ENCODE results near the gene GALNT13. TPM values are rescaled to one million over a fixed set of nuclear protein-coding genes. Genes with fewer than 3 reads are reported as not detected.

Gene GALNT13
- total and polyA plus RNA-seq, 2 experiments from 2014 or later: 1.3 to 3.1 TPM

GRCh38 chr2:154427453-154427852, 555.7 kb downstream of the GALNT13 start:
- TF ChIP-seq, protein P1, sequence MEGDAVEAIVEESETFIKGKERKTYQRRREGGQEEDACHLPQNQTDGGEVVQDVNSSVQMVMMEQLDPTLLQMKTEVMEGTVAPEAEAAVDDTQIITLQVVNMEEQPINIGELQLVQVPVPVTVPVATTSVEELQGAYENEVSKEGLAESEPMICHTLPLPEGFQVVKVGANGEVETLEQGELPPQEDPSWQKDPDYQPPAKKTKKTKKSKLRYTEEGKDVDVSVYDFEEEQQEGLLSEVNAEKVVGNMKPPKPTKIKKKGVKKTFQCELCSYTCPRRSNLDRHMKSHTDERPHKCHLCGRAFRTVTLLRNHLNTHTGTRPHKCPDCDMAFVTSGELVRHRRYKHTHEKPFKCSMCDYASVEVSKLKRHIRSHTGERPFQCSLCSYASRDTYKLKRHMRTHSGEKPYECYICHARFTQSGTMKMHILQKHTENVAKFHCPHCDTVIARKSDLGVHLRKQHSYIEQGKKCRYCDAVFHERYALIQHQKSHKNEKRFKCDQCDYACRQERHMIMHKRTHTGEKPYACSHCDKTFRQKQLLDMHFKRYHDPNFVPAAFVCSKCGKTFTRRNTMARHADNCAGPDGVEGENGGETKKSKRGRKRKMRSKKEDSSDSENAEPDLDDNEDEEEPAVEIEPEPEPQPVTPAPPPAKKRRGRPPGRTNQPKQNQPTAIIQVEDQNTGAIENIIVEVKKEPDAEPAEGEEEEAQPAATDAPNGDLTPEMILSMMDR (IDR thresholded peaks at IDR 0.05; ENCODE audit: low read depth, low read length): no peak
- no peak for DNase-seq (ENCODE audit: low read depth in 1 of 2, low spot score in 1 of 2)
- Histone ChIP-seq H3K9me3 (ENCODE audit: low read depth) (no peaks in the 10 kb centered on the region), H3K36me3 (no peaks in the 10 kb centered on the region), H3K27ac (no peak overlapping the region), H3K4me3 (no peak overlapping the region), H3K27me3 (no peaks in the 10 kb centered on the region), H3K4me1 (ENCODE audit: low read depth) (no peaks in the 10 kb centered on the region)

DNA sequence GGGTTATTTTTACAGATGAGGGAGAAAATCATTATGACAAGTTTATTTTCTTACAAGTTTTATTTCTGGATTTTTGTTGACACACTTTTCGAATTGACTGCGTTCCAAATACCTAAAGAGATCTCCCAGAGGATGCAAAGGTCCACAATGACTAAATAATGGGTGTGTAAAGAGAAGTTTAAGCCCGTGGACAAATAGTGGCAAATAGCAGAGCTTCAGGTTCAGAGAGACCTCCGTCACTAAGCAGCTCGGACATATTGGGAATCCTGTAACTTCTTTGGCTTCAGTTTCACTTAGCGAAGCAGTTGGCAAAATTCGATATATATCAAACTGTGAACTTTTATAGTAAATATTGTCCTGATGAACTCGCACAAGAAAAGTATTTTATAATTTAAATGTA, 556.3 kb downstream of the GALNT13 start:
- Histone ChIP-seq H3K9me3 (ENCODE audit: low read depth) (no peaks in the 10 kb centered on the region), H3K36me3 (no peaks in the 10 kb centered on the region), H3K27ac (no peak overlapping the region), H3K4me1 (ENCODE audit: low read depth) (no peaks in the 10 kb centered on the region), H3K4me3 (no peak overlapping the region), H3K27me3 (no peaks in the 10 kb centered on the region)
- TF ChIP-seq, protein P1 (IDR thresholded peaks at IDR 0.05; ENCODE audit: low read depth, low read length): no peak
- no peak for DNase-seq (ENCODE audit: low read depth in 1 of 2, low spot score in 1 of 2)

DNA sequence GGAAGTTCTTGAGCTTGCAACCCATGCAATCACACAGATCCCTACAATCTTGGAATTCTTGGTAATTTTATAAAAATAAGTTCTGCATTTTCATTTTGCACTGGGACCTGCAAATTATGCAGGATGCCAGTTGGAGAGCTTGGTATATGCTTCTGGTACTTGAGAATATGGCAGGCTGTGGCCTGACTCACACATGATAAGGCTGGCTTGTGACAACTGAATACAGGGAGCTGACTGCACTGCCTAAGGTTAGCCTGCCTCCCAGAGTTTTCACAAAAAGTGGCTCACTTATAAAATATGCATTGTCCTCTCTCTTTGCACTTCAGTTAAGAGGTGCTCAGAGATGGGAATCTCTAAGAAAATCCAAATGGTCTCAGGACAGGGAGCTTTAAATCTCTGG, 561.3 kb downstream of the GALNT13 start:
- no peak for DNase-seq (ENCODE audit: low read depth in 1 of 2, low spot score in 1 of 2)

GRCh38 chr2:154437104-154437503, 565.4 kb downstream of the GALNT13 start:
- no peak for DNase-seq (ENCODE audit: low read depth in 1 of 2, low spot score in 1 of 2)
- Histone ChIP-seq H3K27me3 (no peaks in the 10 kb centered on the region), H3K36me3 (no peaks in the 10 kb centered on the region), H3K4me3 (no peak overlapping the region), H3K27ac (no peak overlapping the region), H3K4me1 (ENCODE audit: low read depth) (no peaks in the 10 kb centered on the region), H3K9me3 (ENCODE audit: low read depth) (no peaks in the 10 kb centered on the region)
- TF ChIP-seq, protein P1 (IDR thresholded peaks at IDR 0.05; ENCODE audit: low read depth, low read length): no peak

More for the DNA sequence above, 561.3 kb downstream of the GALNT13 start:
- H3K27ac ChIP-seq: no peak overlapping the region
- no peaks in the 10 kb centered on the region for H3K4me1 ChIP-seq (ENCODE audit: low read depth)
- TF ChIP-seq, protein P1 (IDR thresholded peaks at IDR 0.05; ENCODE audit: low read depth, low read length): no peak
- H3K9me3 ChIP-seq (ENCODE audit: low read depth): no peaks in the 10 kb centered on the region
- H3K4me3 ChIP-seq: no peak overlapping the region
- no peaks in the 10 kb centered on the region for H3K27me3 ChIP-seq
- no peaks in the 10 kb centered on the region for H3K36me3 ChIP-seq

GRCh38 chr2:154439156-154439555, 567.4 kb downstream of the GALNT13 start:
- no peaks in the 10 kb centered on the region for H3K9me3 ChIP-seq (ENCODE audit: low read depth)
- no peak overlapping the region for H3K27ac ChIP-seq
- H3K36me3 ChIP-seq: no peaks in the 10 kb centered on the region
- no peak overlapping the region for H3K4me3 ChIP-seq
- H3K4me1 ChIP-seq (ENCODE audit: low read depth): no peaks in the 10 kb centered on the region
- no peaks in the 10 kb centered on the region for H3K27me3 ChIP-seq
- DNase-seq (ENCODE audit: low read depth in 1 of 2, low spot score in 1 of 2): no peak
- TF ChIP-seq, protein P1 (IDR thresholded peaks at IDR 0.05; ENCODE audit: low read depth, low read length): no peak

- Histone ChIP-seq H3K4me3 (no peak overlapping the region), H3K9me3 (ENCODE audit: low read depth) (no peaks in the 10 kb centered on the region), H3K27ac (no peak overlapping the region), H3K27me3 (no peaks in the 10 kb centered on the region), H3K4me1 (ENCODE audit: low read depth) (no peaks in the 10 kb centered on the region), H3K36me3 (no peaks in the 10 kb centered on the region)
- TF ChIP-seq, protein P1 (IDR thresholded peaks at IDR 0.05; ENCODE audit: low read depth, low read length): no peak
- DNase-seq (ENCODE audit: low read depth in 1 of 2, low spot score in 1 of 2): no peak
Observed at GRCh38 chr2:154443919-154444318, 572.2 kb downstream of the GALNT13 start.

All from cardiac muscle cell (in vitro differentiated cells and primary cell).